Astrocyte (in vitro differentiated cells and primary cell): Measurements from ENCODE around the gene ADARB2. TPM values are rescaled to one million over a fixed set of nuclear protein-coding genes. Genes with fewer than 3 reads are reported as not detected.

ENCODE experiments used
- DNase-seq: peaks from one replicate; pipeline ENCODE4 v3.0.0-alpha.2; 2010; ENCODE audit warnings: low read depth
- FAIRE-seq: peaks from 2 replicates; lab custom pipeline; 2011; peaks lifted over from hg19 to GRCh38; lab: Jason Lieb, UNC
- H2AFZ ChIP-seq: 2 replicates; pipeline ENCODE4 v1.6.0; 2012; ENCODE audit warnings: low read depth, low read length, inconsistent platforms
- H3K27ac ChIP-seq: 2 replicates; pipeline ENCODE4 v1.5.1; 2011; ENCODE audit warnings: low read depth, low read length, inconsistent platforms
- H3K27me3 ChIP-seq: 2 replicates; pipeline ENCODE4 v1.6.0; 2011; ENCODE audit warnings: low read length, inconsistent platforms; ENCODE audit not compliant: insufficient read depth
- H3K36me3 ChIP-seq: 2 replicates; pipeline ENCODE4 v1.5.1; 2011; ENCODE audit warnings: low read length, inconsistent platforms; ENCODE audit not compliant: insufficient read depth
- H3K4me1 ChIP-seq: 2 replicates; pipeline ENCODE4 v1.5.1; 2011; ENCODE audit warnings: low read length, inconsistent platforms; ENCODE audit not compliant: insufficient read depth
- H3K4me2 ChIP-seq: 2 replicates; pipeline ENCODE4 v1.6.0; 2012; ENCODE audit warnings: low read length, inconsistent platforms
- H3K4me3 ChIP-seq: 2 replicates; pipeline ENCODE4 v1.5.1; 2011; ENCODE audit warnings: low read depth, mild to moderate bottlenecking, low read length, inconsistent platforms; ENCODE audit not compliant: insufficient read depth
- H3K79me2 ChIP-seq: 2 replicates; pipeline ENCODE4 v1.6.0; 2012; ENCODE audit warnings: mild to moderate bottlenecking, low read length, inconsistent platforms; ENCODE audit not compliant: insufficient read depth
- H3K9ac ChIP-seq: 2 replicates; pipeline ENCODE4 v1.6.0; 2012; ENCODE audit warnings: mild to moderate bottlenecking, low read length, inconsistent platforms
- H3K9me3 ChIP-seq: 2 replicates; pipeline ENCODE4 v1.5.1; 2012; ENCODE audit warnings: low read depth, mild to moderate bottlenecking, low read length, inconsistent platforms; ENCODE audit not compliant: insufficient read depth
- H4K20me1 ChIP-seq: 2 replicates; pipeline ENCODE4 v1.6.0; 2012; ENCODE audit warnings: low read length, inconsistent platforms; ENCODE audit not compliant: insufficient read depth
- H3K27ac Mint-ChIP-seq: one replicate; pipeline ENCODE4 v1.8.0; 2021; ENCODE audit warnings: mild to moderate bottlenecking, mixed read lengths; ENCODE audit not compliant: unreplicated experiment
- H3K27me3 Mint-ChIP-seq: one replicate; pipeline ENCODE4 v1.8.0; 2021; ENCODE audit warnings: low read depth, mixed read lengths; ENCODE audit not compliant: unreplicated experiment
- H3K36me3 Mint-ChIP-seq: one replicate; pipeline ENCODE4 v1.8.0; 2021; ENCODE audit warnings: low read depth, mixed read lengths; ENCODE audit not compliant: unreplicated experiment
- H3K4me1 Mint-ChIP-seq: one replicate; pipeline ENCODE4 v1.8.0; 2021; ENCODE audit warnings: low read depth, mixed read lengths; ENCODE audit not compliant: unreplicated experiment
- H3K4me3 Mint-ChIP-seq: one replicate; pipeline ENCODE4 v1.8.0; 2021; ENCODE audit warnings: mild to moderate bottlenecking, moderate library complexity, mixed read lengths; ENCODE audit not compliant: unreplicated experiment
- H3K9me3 Mint-ChIP-seq: one replicate; pipeline ENCODE4 v1.8.0; 2021; ENCODE audit warnings: mild to moderate bottlenecking, mixed read lengths; ENCODE audit not compliant: unreplicated experiment
- CTCF ChIP-seq: IDR thresholded peaks from 2 replicates; pipeline ENCODE4 v1.5.1; 2011; ENCODE audit warnings: low read depth, mild to moderate bottlenecking, inconsistent platforms, low read length, moderate library complexity; ENCODE audit not compliant: insufficient read depth
- EZH2 ChIP-seq: IDR thresholded peaks from 2 replicates; pipeline ENCODE4 v1.6.1; 2012; ENCODE audit warnings: mild to moderate bottlenecking, low read length, inconsistent platforms; ENCODE audit not compliant: insufficient read depth
- total RNA-seq: library from RNA; stranded (reverse); gene quantifications from 2 replicates; pipeline ENCODE4 v1.2.1, GENCODE V29; 2021

ADARB2 gene
- total RNA-seq, 1 donor from 2014 or later: 0.18 TPM

GRCh38 chr10:1411451-1411850 is 325.9 kb downstream of the ADARB2 start:
- Histone ChIP-seq H3K36me3 (no peaks in the 10 kb centered on the region), H2AFZ (no peak overlapping the region), H3K27ac (no peak overlapping the region), H3K9ac (no peak overlapping the region), H3K4me1 (no peaks in the 10 kb centered on the region), H3K27me3 (no peaks in the 10 kb centered on the region), H4K20me1 (no peaks in the 10 kb centered on the region), H3K4me3 (no peak overlapping the region), H3K4me2 (no peak overlapping the region), H3K79me2 (no peaks in the 10 kb centered on the region), H3K9me3 (no peaks in the 10 kb centered on the region)
- DNase-seq (no peak), FAIRE-seq (no peak)
- peaks cover 3% of the 10 kb centered on the region for H3K9me3 Mint-ChIP-seq
- no peaks in the 10 kb centered on the region for H3K4me1 Mint-ChIP-seq
- no peaks in the 10 kb centered on the region for H3K36me3 Mint-ChIP-seq
- TF ChIP-seq CTCF (no peak), EZH2 (no peak)
- no peak overlapping the region for H3K27ac Mint-ChIP-seq
- H3K4me3 Mint-ChIP-seq: no peak overlapping the region
- peaks cover 6% of the 10 kb centered on the region for H3K27me3 Mint-ChIP-seq

DNA sequence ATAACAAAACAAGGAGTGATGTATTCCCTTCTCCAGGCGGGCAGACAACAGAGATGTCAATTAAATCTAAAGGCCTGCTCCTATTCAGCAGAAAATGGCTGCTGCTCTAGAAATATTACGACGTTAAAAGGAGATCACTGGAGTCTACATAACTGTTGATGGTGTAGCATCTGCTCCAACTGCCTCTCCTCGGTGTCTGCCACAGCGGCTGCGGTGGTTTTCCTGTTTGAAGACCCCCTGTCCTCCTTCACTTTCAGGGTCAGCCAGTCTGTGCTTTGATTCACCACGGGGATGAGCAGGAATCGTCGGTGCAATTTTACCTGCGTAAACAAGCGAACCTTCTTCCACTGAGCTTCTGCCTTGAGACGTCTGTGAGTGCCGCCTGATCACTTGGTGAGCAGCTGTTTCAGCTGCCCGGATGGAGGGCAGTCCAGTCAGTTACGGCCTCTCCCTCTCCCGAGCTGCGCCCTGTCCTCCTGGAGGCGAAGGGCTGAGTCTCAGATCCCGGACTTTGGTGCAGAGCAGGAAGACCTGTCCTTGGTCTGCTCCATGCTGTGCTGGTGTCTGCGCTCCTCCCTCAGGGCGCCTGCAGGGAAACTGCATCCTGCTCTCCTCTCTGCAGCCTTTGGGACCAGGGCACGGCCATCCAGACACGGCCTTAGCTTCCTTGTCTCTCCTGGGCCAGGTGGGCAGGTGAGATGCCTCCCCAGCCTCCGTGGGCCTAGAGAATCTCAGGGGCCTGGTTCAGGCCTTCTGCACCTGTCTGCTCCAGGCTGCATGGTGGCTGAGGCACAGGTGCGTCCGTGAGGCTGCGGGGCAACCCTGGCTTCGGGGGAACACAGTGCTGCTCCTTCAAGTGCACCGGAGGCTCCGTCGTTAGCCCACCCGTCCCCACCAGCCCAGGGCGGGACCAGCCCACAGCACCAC is 326.6 kb downstream of the ADARB2 start:
- H3K9me3 Mint-ChIP-seq: peaks cover 5% of the 10 kb centered on the region
- H3K4me3 Mint-ChIP-seq: no peak overlapping the region
- Histone ChIP-seq H3K4me3 (no peak overlapping the region), H4K20me1 (no peaks in the 10 kb centered on the region), H2AFZ (no peak overlapping the region), H3K9me3 (no peaks in the 10 kb centered on the region), H3K4me2 (no peak overlapping the region), H3K79me2 (no peaks in the 10 kb centered on the region), H3K4me1 (no peaks in the 10 kb centered on the region), H3K36me3 (no peaks in the 10 kb centered on the region), H3K27ac (no peak overlapping the region), H3K9ac (no peak overlapping the region), H3K27me3 (no peaks in the 10 kb centered on the region)
- H3K27me3 Mint-ChIP-seq: peaks cover 8% of the 10 kb centered on the region
- no peak for TF ChIP-seq CTCF
- FAIRE-seq (no peak), DNase-seq (no peak)
- H3K27ac Mint-ChIP-seq: no peak overlapping the region
- H3K4me1 Mint-ChIP-seq: no peaks in the 10 kb centered on the region
- H3K36me3 Mint-ChIP-seq: no peaks in the 10 kb centered on the region

DNA sequence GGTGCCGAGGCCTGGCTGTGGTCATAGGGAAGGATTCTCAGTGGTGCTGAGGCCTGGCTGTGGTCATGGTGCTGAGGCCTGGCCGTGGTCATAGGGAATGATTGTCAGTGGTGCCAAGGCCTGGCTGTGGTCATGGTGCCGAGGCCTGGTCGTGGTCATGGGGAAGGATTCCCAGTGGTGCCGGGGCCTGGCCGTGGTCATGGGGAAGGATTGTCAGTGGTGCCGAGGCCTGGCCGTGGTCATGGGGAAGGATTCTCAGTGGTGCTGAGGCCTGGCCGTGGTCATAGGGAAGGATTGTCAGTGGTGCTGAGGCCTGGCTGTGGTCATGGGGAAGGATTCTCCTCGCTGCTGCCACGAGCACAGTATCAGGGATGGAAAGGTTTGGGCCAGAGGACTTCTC is 327.3 kb downstream of the ADARB2 start:
- Histone ChIP-seq H3K27ac (no peak overlapping the region), H3K4me2 (no peak overlapping the region), H3K4me1 (no peaks in the 10 kb centered on the region), H2AFZ (no peak overlapping the region), H3K9me3 (no peaks in the 10 kb centered on the region), H3K27me3 (no peaks in the 10 kb centered on the region), H3K36me3 (no peaks in the 10 kb centered on the region), H3K4me3 (no peak overlapping the region), H3K9ac (no peak overlapping the region), H3K79me2 (no peaks in the 10 kb centered on the region), H4K20me1 (no peaks in the 10 kb centered on the region)
- TF ChIP-seq EZH2 (no peak), CTCF (no peak)
- FAIRE-seq: no peak
- Mint-ChIP-seq H3K36me3 (no peaks in the 10 kb centered on the region), H3K4me1 (no peaks in the 10 kb centered on the region), H3K4me3 (no peak overlapping the region), H3K9me3 (peaks cover 5% of the 10 kb centered on the region), H3K27me3 (peaks cover 13% of the 10 kb centered on the region), H3K27ac (no peak overlapping the region)
- no peak for DNase-seq
